Measurements from ENCODE around the gene ANKAR. TPM values are rescaled to one million over a fixed set of nuclear protein-coding genes. Genes with fewer than 3 reads are reported as not detected.
"Not testable (repeated sequence)": the region's sequence is repeated elsewhere in the genome, so short reads cannot be mapped to it uniquely, and the experiment has no call there.

Gene ANKAR
- total RNA-seq, 1 donor from 2014 or later, result 0.75 TPM

GRCh38 chr2:189651284-189651683 is 23.2 kb upstream of the ANKAR start:
- H3K4me1 ChIP-seq, result no peaks in the 10 kb centered on the region
- H3K9me3 ChIP-seq, result no peaks in the 10 kb centered on the region
- intact Hi-C loops (cut with DNase I), result loop anchor here (10.0 kb wide), 1 partner anchor 186 kb away; no protein-coding TSS in a partner anchor
- no peak for DNase-seq (ENCODE audit: low spot score in 2 of 2)
- no peak overlapping the region for H3K27ac ChIP-seq
- TF ChIP-seq CTCF (IDR thresholded peaks at IDR 0.05), result no peak
- no peaks in the 10 kb centered on the region for H3K36me3 ChIP-seq
- H3K4me3 ChIP-seq, result no peak overlapping the region
- H3K27me3 ChIP-seq, result no peaks in the 10 kb centered on the region

GRCh38 chr2:189653464-189653863 is 21.0 kb upstream of the ANKAR start:
- not testable (repeated sequence) for H3K4me3 ChIP-seq; H3K27ac ChIP-seq; H3K36me3 ChIP-seq; H3K9me3 ChIP-seq; DNase-seq (ENCODE audit: low spot score in 2 of 2); H3K27me3 ChIP-seq
- H3K4me1 ChIP-seq, result peaks cover 4 to 11% of the 10 kb centered on the region in 2 donors
- intact Hi-C loops (cut with DNase I), result loop anchor here (10.0 kb wide), 1 partner anchor 189 kb away; no protein-coding TSS in a partner anchor

- no peak for TF ChIP-seq CTCF (IDR thresholded peaks at IDR 0.05)
- intact Hi-C loops (cut with DNase I), result loop anchor here (5.0 to 10.0 kb wide), 2 partner anchors 72 to 190 kb away; partner anchors contain the start of gene SLC40A1
- H3K9me3 ChIP-seq, result no peaks in the 10 kb centered on the region
- H3K4me3 ChIP-seq, result no peak overlapping the region
- no peaks in the 10 kb centered on the region for H3K36me3 ChIP-seq
- no peak overlapping the region for H3K27ac ChIP-seq
- peaks cover 4 to 12% of the 10 kb centered on the region in 2 donors for H3K4me1 ChIP-seq
- no peak for DNase-seq (ENCODE audit: low spot score in 2 of 2)
- no peaks in the 10 kb centered on the region for H3K27me3 ChIP-seq
Observed at GRCh38 chr2:189654641-189655040, 19.8 kb upstream of the ANKAR start.

- H3K4me1 ChIP-seq, result peaks cover 4 to 21% of the 10 kb centered on the region in 2 donors
- peak overlapping the region; percentile 68 to 69 for H3K27ac ChIP-seq
- no peak overlapping the region for H3K4me3 ChIP-seq
- TF ChIP-seq CTCF (IDR thresholded peaks at IDR 0.05), result no peak
- H3K36me3 ChIP-seq, result no peaks in the 10 kb centered on the region
- no peak for DNase-seq (ENCODE audit: low spot score in 2 of 2)
- no peaks in the 10 kb centered on the region for H3K27me3 ChIP-seq
- H3K9me3 ChIP-seq, result no peaks in the 10 kb centered on the region
- intact Hi-C loops (cut with DNase I), result loop anchor here (5.0 to 10.0 kb wide), 2 partner anchors 76 to 193 kb away; partner anchors contain the start of gene SLC40A1
Observed at GRCh38 chr2:189657867-189658266, 16.6 kb upstream of the ANKAR start.

- Histone ChIP-seq H3K4me1 (peaks cover 4 to 24% of the 10 kb centered on the region in 2 donors), H3K27me3 (no peaks in the 10 kb centered on the region), H3K27ac (peak overlapping the region; percentile 68 to 69), H3K4me3 (no peak overlapping the region), H3K9me3 (no peaks in the 10 kb centered on the region), H3K36me3 (no peaks in the 10 kb centered on the region)
- no peak for TF ChIP-seq CTCF (IDR thresholded peaks at IDR 0.05)
- intact Hi-C loops (cut with DNase I), result loop anchor here (5.0 to 10.0 kb wide), 2 partner anchors 76 to 194 kb away; partner anchors contain the start of gene SLC40A1
- DNase-seq (ENCODE audit: low spot score in 2 of 2), result no peak
Observed at GRCh38 chr2:189658306-189659212, 15.9 kb upstream of the ANKAR start.

GRCh38 chr2:189659734-189660133 is 14.7 kb upstream of the ANKAR start:
- no peaks in the 10 kb centered on the region for H3K36me3 ChIP-seq
- H3K4me1 ChIP-seq, result peaks cover 4 to 33% of the 10 kb centered on the region in 2 donors
- intact Hi-C loops (cut with DNase I), result loop anchor here (2.0 to 10.0 kb wide), 3 partner anchors 77 to 195 kb away; partner anchors contain the start of genes ORMDL1, PMS1 and SLC40A1
- no peaks in the 10 kb centered on the region for H3K9me3 ChIP-seq
- no peak for TF ChIP-seq CTCF (IDR thresholded peaks at IDR 0.05)
- DNase-seq (ENCODE audit: low spot score in 2 of 2), result no peak
- no peak overlapping the region for H3K27ac ChIP-seq
- no peaks in the 10 kb centered on the region for H3K27me3 ChIP-seq
- H3K4me3 ChIP-seq, result no peak overlapping the region
